HEK293T (cell line): ENCODE data around the gene EWSR1.

ENCODE experiments used
- CTCF ChIA-PET: fragments of 350-600 bp; formaldehyde crosslinking; extraction: SDS; loops from one replicate; lab custom pipeline; 2021; ENCODE audit warnings: antibody characterized with exemption, inconsistent platforms; lab: Yijun Ruan, JAX
- POLR2A ChIA-PET: fragments of 350-600 bp; formaldehyde crosslinking; extraction: SDS; loops from one replicate; lab custom pipeline; 2020; ENCODE audit warnings: antibody characterized with exemption, inconsistent platforms; lab: Yijun Ruan, JAX
- DNase-seq: peaks from one replicate; pipeline ENCODE4 v3.0.0; 2012; ENCODE audit warnings: mixed read lengths; ENCODE audit errors: extremely low spot score
- ARNT ChIP-seq: fragments of 450-650 bp; IDR thresholded peaks from 2 replicates; pipeline ENCODE4 v1.6.1; 2017; ENCODE audit warnings: mild to moderate bottlenecking
- BHLHE40 ChIP-seq: fragments of 450-650 bp; IDR thresholded peaks from 2 replicates; pipeline ENCODE4 v1.6.1; 2016; ENCODE audit warnings: mild to moderate bottlenecking, moderate library complexity, borderline replicate concordance
- CTBP1 ChIP-seq: fragments of 450-650 bp; IDR thresholded peaks from 2 replicates; pipeline ENCODE4 v1.6.1; 2016; ENCODE audit warnings: borderline replicate concordance
- ELF4 ChIP-seq: fragments of 450-650 bp; IDR thresholded peaks from 2 replicates; pipeline ENCODE4 v1.6.1; 2017; ENCODE audit warnings: antibody characterized with exemption
- FOXA1 ChIP-seq: fragments of 450-650 bp; IDR thresholded peaks from 2 replicates; pipeline ENCODE4 v1.6.1; 2016; ENCODE audit warnings: mild to moderate bottlenecking
- FOXK2 ChIP-seq: fragments of 450-650 bp; IDR thresholded peaks from 2 replicates; pipeline ENCODE4 v1.6.1; 2016; ENCODE audit warnings: mild to moderate bottlenecking
- FOXM1 ChIP-seq: fragments of 450-650 bp; IDR thresholded peaks from 2 replicates; pipeline ENCODE4 v1.6.1; 2017; ENCODE audit warnings: mild to moderate bottlenecking, borderline replicate concordance
- HDGF ChIP-seq: fragments of 450-650 bp; IDR thresholded peaks from 2 replicates; pipeline ENCODE4 v1.6.1; 2017; ENCODE audit warnings: antibody characterized with exemption, borderline replicate concordance
- L3MBTL2 ChIP-seq: fragments of 450-650 bp; conservative IDR thresholded peaks from 2 replicates; pipeline ENCODE4 v1.6.1; 2016; ENCODE audit warnings: mild to moderate bottlenecking
- LEF1 ChIP-seq: fragments of 450-650 bp; IDR thresholded peaks from 2 replicates; pipeline ENCODE4 v1.6.1; 2017; ENCODE audit warnings: mild to moderate bottlenecking, borderline replicate concordance
- NFRKB ChIP-seq: fragments of 450-650 bp; IDR thresholded peaks from 2 replicates; pipeline ENCODE4 v1.6.1; 2016; ENCODE audit warnings: mild to moderate bottlenecking, moderate library complexity
- SP1 ChIP-seq: fragments of 450-650 bp; IDR thresholded peaks from 2 replicates; pipeline ENCODE4 v1.6.1; 2017
- SUZ12 ChIP-seq: fragments of 450-650 bp; IDR thresholded peaks from 2 replicates; pipeline ENCODE4 v1.6.1; 2016; ENCODE audit warnings: mild to moderate bottlenecking
- TARDBP ChIP-seq: fragments of 450-650 bp; IDR thresholded peaks from 2 replicates; pipeline ENCODE4 v1.6.1; 2016
- ZNF384 ChIP-seq: fragments of 450-650 bp; IDR thresholded peaks from 2 replicates; pipeline ENCODE4 v1.6.1; 2016
- TF ChIP-seq, protein P1 (sequence below): fragments of 450-650 bp; IDR thresholded peaks from 2 replicates; pipeline ENCODE4 v1.6.1; 2016

EWSR1 gene

DNA sequence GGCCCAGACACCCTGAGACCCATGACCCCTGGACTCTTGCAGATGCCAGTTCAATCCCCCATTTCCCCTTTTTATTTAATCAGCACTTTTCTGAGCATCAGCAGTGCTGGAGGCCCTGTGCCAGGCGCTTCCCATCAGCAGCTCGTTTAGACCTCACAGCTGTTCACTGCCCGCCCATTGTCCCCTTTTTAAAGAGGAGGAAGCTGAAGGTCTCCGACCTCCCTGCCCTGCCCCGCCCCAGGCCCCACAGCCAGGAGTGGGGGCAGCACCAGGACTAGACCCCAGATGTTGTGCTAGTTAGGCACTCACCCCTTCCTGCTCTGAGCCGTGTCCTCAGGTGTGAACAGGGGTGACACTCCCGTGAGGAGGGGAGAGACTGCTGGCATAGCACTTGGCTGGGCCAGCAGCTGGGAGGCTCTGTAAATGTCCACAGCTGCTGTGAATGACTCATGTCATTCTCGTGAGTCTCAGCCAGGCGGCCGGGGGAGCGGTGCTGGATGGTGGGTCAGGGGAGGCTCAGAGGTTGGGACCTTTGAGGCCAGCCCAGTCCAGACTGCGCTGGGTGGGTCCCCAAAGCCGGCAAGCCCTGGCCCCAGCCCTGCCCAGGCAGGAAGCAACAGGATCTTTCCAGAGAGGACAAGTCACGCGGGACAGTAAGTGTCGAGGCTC lies 42.5 kb upstream of the EWSR1 start:
- CTCF ChIA-PET, result no interaction called here
- POLR2A ChIA-PET, result interaction anchor here (1.3 kb wide), 1 partner anchor 425 kb away, joined by 3 read pairs; the partner anchor contains the start of gene XBP1
- TF ChIP-seq L3MBTL2 (no peak), FOXA1 (no peak), LEF1 (no peak), ELF4 (no peak)
- TF ChIP-seq, protein P1, sequence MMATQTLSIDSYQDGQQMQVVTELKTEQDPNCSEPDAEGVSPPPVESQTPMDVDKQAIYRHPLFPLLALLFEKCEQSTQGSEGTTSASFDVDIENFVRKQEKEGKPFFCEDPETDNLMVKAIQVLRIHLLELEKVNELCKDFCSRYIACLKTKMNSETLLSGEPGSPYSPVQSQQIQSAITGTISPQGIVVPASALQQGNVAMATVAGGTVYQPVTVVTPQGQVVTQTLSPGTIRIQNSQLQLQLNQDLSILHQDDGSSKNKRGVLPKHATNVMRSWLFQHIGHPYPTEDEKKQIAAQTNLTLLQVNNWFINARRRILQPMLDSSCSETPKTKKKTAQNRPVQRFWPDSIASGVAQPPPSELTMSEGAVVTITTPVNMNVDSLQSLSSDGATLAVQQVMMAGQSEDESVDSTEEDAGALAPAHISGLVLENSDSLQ, result no peak
- no peak for DNase-seq

DNA sequence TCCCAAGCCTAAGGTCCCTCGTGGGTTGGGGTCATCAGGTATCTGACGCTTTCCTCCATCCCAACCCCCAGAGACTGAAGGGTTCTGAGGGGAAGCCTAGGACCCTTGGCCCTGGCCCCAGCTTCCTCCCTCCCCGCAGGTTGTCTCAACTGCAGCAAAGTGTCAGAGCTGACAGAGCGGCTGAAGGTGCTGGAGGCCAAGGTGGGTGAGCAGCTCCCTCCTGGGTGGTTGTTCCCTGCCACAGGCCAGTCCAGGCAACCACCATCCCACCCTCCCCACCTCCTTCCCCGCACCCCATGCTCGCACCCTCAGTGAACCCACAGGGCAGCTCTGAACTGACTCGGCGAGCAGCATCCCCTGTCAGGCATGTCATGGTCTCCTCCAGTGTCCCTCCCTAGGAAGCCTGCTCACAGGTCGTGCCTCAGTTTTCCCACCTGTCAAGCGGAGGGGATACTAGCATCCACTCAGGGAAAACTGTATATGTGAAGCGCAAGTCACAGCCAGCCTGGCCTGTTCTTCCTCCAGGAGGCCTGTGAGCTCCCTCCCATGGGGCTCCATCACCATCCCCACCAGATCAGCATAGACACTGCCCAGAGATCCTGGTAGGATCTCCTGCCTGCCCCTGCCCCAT lies 41.6 kb upstream of the EWSR1 start:
- no peak for DNase-seq
- CTCF ChIA-PET, result interaction anchor here (0.6 kb wide), 1 partner anchor 1649 kb away, joined by 6 read pairs; no protein-coding TSS in a partner anchor
- TF ChIP-seq ELF4, result no peak
- no peak for TF ChIP-seq L3MBTL2
- TF ChIP-seq NFRKB, result no peak
- no peak for TF ChIP-seq ZNF384
- TF ChIP-seq CTBP1, result no peak
- no peak for TF ChIP-seq ARNT
- TF ChIP-seq HDGF, result no peak
- TF ChIP-seq FOXM1, result no peak
- no peak for TF ChIP-seq FOXA1
- TF ChIP-seq, protein P1, result no peak
- TF ChIP-seq TARDBP, result no peak
- TF ChIP-seq SP1, result no peak
- no peak for TF ChIP-seq BHLHE40
- TF ChIP-seq FOXK2, result no peak
- POLR2A ChIA-PET, result interaction anchor here (1.3 kb wide), 1 partner anchor 426 kb away, joined by 3 read pairs; the partner anchor contains the start of gene XBP1

DNA sequence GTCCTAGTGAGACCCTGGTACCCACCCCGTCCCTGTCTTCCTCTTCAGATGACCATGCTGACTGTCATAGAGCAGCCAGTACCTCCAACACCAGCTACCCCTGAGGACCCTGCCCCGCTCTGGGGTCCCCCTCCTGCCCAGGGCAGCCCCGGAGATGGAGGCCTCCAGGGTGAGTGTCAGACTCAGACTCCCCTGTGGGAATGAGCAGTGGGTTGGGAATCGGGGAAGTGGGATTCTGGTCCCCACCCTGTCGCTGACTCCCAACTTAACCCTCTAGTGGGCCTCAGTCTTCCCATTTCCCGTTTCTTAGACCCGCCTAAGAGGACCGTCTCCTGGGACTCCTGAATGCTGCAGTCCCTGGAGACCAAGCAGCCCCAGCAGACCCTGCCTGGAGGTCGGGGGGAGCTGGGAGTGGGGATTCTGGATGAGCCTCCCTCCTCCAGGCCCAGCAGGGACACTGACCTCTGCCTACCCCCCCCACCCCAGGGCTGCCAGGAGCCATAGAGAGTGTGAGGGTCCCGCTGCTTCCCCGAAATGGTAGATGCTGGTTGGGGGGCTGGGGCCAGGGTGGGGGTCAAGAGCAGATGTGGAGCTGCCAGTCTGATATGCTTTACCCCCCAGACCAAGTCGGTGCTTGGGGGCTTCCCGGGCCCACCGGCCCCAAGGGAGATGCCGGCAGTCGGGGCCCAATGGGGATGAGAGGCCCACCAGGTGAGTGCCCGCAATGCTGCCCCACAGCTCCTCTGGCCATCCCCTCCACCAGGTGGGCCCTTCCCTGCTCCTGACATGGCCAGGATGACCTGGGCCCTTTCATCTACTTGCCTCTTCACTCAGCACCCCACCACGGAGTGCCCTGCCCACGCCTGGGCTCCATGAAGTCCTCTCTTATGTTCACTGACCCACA lies 36.8 kb upstream of the EWSR1 start:
- ChIA-PET CTCF (no interaction called here), POLR2A (no interaction called here)
- no peak for DNase-seq

DNA sequence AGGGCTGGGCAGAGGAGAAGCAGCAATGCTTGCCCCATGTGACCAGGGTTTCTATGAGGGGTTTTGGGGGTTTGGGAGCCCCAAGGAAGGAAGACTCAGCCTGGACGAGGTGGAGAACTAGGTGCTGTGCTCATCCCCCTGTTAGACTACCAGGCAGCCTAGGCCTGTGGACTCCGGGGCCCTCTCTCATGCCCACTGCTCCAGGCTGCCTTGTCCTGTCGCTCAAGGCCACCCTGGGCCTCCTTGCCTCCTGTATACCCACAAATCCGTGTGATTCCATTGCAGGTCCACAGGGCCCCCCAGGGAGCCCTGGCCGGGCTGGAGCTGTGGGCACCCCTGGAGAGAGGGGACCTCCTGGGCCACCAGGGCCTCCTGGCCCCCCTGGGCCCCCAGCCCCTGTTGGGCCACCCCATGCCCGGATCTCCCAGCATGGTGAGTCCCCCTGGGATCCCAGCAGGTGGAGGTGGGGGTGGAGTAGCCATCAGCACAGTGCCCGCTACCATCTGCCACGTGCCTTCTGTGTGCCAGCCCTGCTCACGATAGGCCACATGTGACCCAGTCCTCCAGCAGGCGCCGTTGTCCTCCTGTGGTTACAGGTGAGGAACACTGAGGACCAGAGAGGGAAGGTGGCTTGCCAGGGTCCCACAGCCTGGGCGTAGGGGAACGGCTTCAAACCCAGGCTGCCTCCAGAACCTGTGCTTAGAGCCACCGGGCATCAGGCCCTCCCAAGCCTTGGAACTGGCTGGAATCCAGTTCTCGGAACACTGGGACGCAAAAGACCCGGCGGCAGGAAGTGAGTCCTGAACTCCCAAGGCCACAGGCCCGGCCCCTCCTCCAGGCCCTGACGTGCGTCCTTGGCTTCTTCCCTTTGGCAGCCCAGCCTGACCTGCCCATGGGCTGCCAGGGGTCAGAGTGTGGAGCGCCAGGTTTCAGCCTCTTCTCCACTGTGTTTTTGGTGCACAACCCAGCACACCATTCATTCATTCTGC lies 35.8 kb upstream of the EWSR1 start:
- TF ChIP-seq L3MBTL2 (no peak), ELF4 (no peak), CTBP1 (no peak), ZNF384 (no peak), ARNT (no peak), BHLHE40 (no peak), FOXA1 (no peak), LEF1 (no peak), HDGF (no peak), SP1 (no peak), FOXM1 (no peak), TARDBP (no peak)
- TF ChIP-seq, protein P1, result no peak
- POLR2A ChIA-PET, result no interaction called here
- no peak for DNase-seq
- CTCF ChIA-PET, result no interaction called here

More for the DNA sequence above, 36.8 kb upstream of the EWSR1 start:
- TF ChIP-seq FOXM1 (no peak), TARDBP (no peak), SUZ12 (no peak), CTBP1 (no peak), SP1 (no peak), ELF4 (no peak), FOXK2 (no peak), L3MBTL2 (no peak), BHLHE40 (no peak), ZNF384 (no peak), FOXA1 (no peak)
- TF ChIP-seq, protein P1, result no peak
